ENCODE results near the gene GABRR3.

The GABRR3 gene

DNA sequence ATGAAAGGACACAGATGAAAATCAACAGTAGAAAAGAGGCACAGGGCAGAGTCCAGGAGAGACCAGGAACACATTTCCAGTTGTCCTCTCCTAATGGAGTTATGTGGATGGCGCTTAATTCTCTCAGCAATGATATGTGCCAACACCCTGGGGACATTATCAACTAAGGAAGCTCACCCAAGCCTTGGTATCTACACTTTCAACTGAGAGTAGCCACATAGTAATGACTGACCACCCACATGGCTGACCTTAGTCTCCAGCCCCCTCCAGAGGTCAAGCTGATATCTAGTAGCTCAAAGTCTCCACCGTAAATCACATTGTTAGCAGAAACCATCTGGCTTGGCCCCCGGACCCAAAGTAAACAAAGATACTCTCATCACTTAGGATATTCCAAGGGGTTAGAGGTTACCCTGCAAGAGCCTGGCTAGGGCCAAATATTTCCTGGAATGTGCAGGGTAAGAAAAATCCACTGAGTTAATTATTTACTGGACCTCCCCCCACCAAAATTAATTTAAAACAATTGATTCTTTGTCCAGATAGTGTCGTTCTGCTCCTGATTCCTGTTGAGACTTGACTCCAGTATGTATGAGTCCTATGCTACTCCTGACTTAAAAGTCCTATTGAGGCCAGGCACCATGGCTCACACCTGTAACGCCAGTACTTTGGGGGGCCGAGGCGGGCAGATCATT lies 24.8 kb downstream of the GABRR3 start:
- no peak for TF ChIP-seq CTCF (IDR thresholded peaks at IDR 0.05; ENCODE audit: unreplicated experiment in 3 of 3)
- H3K27ac Mint-ChIP-seq: no peak overlapping the region
- H3K4me1 Mint-ChIP-seq: peaks cover 8% of the 10 kb centered on the region
- H3K27me3 Mint-ChIP-seq (ENCODE audit: low read depth): no peaks in the 10 kb centered on the region
- H3K9me3 Mint-ChIP-seq: no peaks in the 10 kb centered on the region
- no peak overlapping the region for H3K4me3 Mint-ChIP-seq
- no peaks in the 10 kb centered on the region for H3K36me3 Mint-ChIP-seq (ENCODE audit: low read depth)

DNA sequence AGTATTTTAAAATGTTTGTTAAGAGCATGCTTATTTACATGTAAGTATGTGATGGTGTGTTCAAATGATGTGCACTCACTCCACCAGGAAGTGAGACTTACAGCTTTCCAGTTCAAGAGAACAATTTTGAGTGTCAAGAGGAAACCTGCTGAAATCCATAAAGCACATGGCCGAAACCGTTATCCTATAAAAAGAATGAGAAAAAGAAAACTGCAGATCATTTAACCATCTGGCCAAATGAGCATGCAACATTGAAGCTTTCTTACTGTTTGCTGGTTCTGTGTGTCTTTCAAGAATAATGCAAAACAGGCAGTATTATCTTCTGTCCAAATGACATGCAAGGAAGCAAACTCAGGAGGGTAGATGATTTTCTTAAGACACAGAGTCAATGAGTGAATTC lies 26.3 kb downstream of the GABRR3 start:
- no peak overlapping the region for H3K27ac Mint-ChIP-seq
- H3K4me1 Mint-ChIP-seq: peaks cover 6% of the 10 kb centered on the region
- H3K4me3 Mint-ChIP-seq: no peak overlapping the region
- no peak for TF ChIP-seq CTCF (IDR thresholded peaks at IDR 0.05; ENCODE audit: unreplicated experiment in 3 of 3)
- no peaks in the 10 kb centered on the region for H3K27me3 Mint-ChIP-seq (ENCODE audit: low read depth)
- H3K9me3 Mint-ChIP-seq: no peaks in the 10 kb centered on the region
- no peaks in the 10 kb centered on the region for H3K36me3 Mint-ChIP-seq (ENCODE audit: low read depth)

DNA sequence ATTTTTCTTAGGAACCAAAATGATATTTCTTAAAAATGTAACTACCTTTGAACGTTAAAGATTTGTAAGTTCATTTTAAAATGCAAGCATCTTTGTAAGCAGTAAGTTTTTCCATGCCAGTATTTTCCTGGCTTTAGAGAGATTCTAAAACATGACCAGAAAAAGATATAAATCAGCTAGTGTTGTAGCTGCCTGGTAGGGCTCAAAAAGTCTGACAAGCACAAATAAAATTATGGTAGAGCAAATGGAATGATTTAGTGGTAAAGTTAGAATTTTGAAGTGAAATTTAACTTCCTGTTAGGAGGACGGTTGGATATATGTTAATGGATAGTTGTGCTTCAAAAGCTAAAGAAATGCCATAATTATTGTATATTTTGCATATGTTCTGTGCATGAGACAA lies 29.7 kb downstream of the GABRR3 start:
- H3K27ac Mint-ChIP-seq: no peak overlapping the region
- H3K4me3 Mint-ChIP-seq: no peak overlapping the region
- H3K27me3 Mint-ChIP-seq (ENCODE audit: low read depth): no peaks in the 10 kb centered on the region
- H3K9me3 Mint-ChIP-seq: no peaks in the 10 kb centered on the region
- no peaks in the 10 kb centered on the region for H3K36me3 Mint-ChIP-seq (ENCODE audit: low read depth)
- no peak for TF ChIP-seq CTCF (IDR thresholded peaks at IDR 0.05; ENCODE audit: unreplicated experiment in 3 of 3)
- H3K4me1 Mint-ChIP-seq: no peaks in the 10 kb centered on the region

GRCh38 chr3:98004721-98005120 lies 30.4 kb downstream of the GABRR3 start:
- Mint-ChIP-seq H3K27me3 (ENCODE audit: low read depth) (no peaks in the 10 kb centered on the region), H3K27ac (no peak overlapping the region), H3K4me3 (no peak overlapping the region), H3K9me3 (no peaks in the 10 kb centered on the region), H3K4me1 (no peaks in the 10 kb centered on the region), H3K36me3 (ENCODE audit: low read depth) (no peaks in the 10 kb centered on the region)
- no peak for TF ChIP-seq CTCF (IDR thresholded peaks at IDR 0.05; ENCODE audit: unreplicated experiment in 3 of 3)

- TF ChIP-seq CTCF (IDR thresholded peaks at IDR 0.05; ENCODE audit: unreplicated experiment in 3 of 3): no peak
- Mint-ChIP-seq H3K27ac (no peak overlapping the region), H3K4me3 (no peak overlapping the region), H3K4me1 (no peaks in the 10 kb centered on the region), H3K9me3 (no peaks in the 10 kb centered on the region), H3K27me3 (ENCODE audit: low read depth) (no peaks in the 10 kb centered on the region), H3K36me3 (ENCODE audit: low read depth) (no peaks in the 10 kb centered on the region)
Observed at GRCh38 chr3:98003306-98003969, 31.7 kb downstream of the GABRR3 start.

DNA sequence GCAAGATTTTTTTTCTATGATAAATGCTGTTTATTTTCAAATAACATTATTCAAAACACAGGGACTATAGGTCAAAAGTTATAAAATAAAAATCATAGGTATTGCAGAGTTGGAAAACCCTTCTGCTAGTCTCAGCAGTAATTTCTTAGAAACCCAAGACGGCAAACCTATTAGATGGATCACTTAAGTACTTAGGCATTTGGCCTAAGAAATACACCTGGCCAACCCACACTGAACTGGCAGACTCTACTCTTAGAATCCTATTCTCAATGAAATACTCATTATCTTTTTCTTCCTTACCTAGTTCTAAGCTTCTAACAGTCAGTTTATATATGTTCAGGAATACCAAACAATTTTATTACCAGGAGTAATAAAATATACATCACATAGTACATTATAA lies 32.4 kb downstream of the GABRR3 start:
- Mint-ChIP-seq H3K27ac (no peak overlapping the region), H3K27me3 (ENCODE audit: low read depth) (no peaks in the 10 kb centered on the region), H3K4me3 (no peak overlapping the region), H3K36me3 (ENCODE audit: low read depth) (no peaks in the 10 kb centered on the region), H3K9me3 (no peaks in the 10 kb centered on the region), H3K4me1 (no peaks in the 10 kb centered on the region)
- no peak for TF ChIP-seq CTCF (IDR thresholded peaks at IDR 0.05; ENCODE audit: unreplicated experiment in 3 of 3)

Data from nephron (organoid).